Loucy (cell line): ENCODE data around the gene TOR1AIP1.
"Not testable (repeated sequence)": the region's sequence is repeated elsewhere in the genome, so short reads cannot be mapped to it uniquely, and the experiment has no call there.

Experiments used
- H2AFZ ChIP-seq: fragments of 200-600 bp; sonication (generic); 2 replicates; pipeline ENCODE4 v1.6.0; 2016; ENCODE audit warnings: antibody characterized with exemption, mild to moderate bottlenecking, low read length, moderate library complexity
- H3F3A ChIP-seq: fragments of 200-600 bp; 2 replicates; pipeline ENCODE4 v1.6.0; 2016; ENCODE audit warnings: antibody characterized with exemption, low read depth, mild to moderate bottlenecking
- H3K27me3 ChIP-seq: fragments of 200-600 bp; sonication (generic); 2 replicates; pipeline ENCODE4 v1.6.1; 2014; ENCODE audit warnings: low read length, mild to moderate bottlenecking; ENCODE audit not compliant: insufficient read depth, poor library complexity, severe bottlenecking
- H3K36me3 ChIP-seq: fragments of 200-600 bp; sonication (generic); 2 replicates; pipeline ENCODE4 v1.6.1; 2016; ENCODE audit warnings: low read length; ENCODE audit not compliant: insufficient read depth
- H3K4me1 ChIP-seq: fragments of 200-600 bp; sonication (generic); 2 replicates; pipeline ENCODE4 v1.5.1; 2014; ENCODE audit warnings: low read length, mild to moderate bottlenecking; ENCODE audit not compliant: insufficient read depth, poor library complexity, severe bottlenecking
- H3K4me2 ChIP-seq: fragments of 200-600 bp; sonication (generic); 2 replicates; pipeline ENCODE4 v1.6.0; 2014; ENCODE audit warnings: antibody characterized with exemption, low read length, low read depth, mild to moderate bottlenecking; ENCODE audit not compliant: poor library complexity, severe bottlenecking
- H3K4me3 ChIP-seq: fragments of 200-600 bp; sonication (generic); 2 replicates; pipeline ENCODE4 v1.5.1; 2014; ENCODE audit warnings: low read length, mild to moderate bottlenecking, mixed read lengths; ENCODE audit not compliant: poor library complexity, severe bottlenecking
- H3K79me2 ChIP-seq: fragments of 200-600 bp; sonication (generic); 2 replicates; pipeline ENCODE4 v1.6.1; 2014; ENCODE audit warnings: low read length; ENCODE audit not compliant: insufficient read depth
- H3K9ac ChIP-seq: fragments of 200-600 bp; sonication (generic); 2 replicates; pipeline ENCODE4 v1.6.0; 2014; ENCODE audit warnings: mild to moderate bottlenecking, low read depth, low read length, moderate library complexity; ENCODE audit not compliant: poor library complexity, severe bottlenecking
- H3K9me2 ChIP-seq: fragments of 200-600 bp; sonication (generic); replicated peaks from 2 replicates; pipeline ENCODE4 v1.6.1; 2016; ENCODE audit warnings: low read depth, low read length, mixed read lengths
- H3K9me3 ChIP-seq: fragments of 200-600 bp; sonication (generic); 2 replicates; pipeline ENCODE4 v1.6.1; 2014; ENCODE audit warnings: mild to moderate bottlenecking, antibody characterized with exemption, low read length, low read depth; ENCODE audit not compliant: insufficient read depth
- H4K20me1 ChIP-seq: fragments of 200-600 bp; sonication (generic); 2 replicates; pipeline ENCODE4 v1.6.0; 2014; ENCODE audit warnings: antibody characterized with exemption, low read length, mild to moderate bottlenecking; ENCODE audit not compliant: insufficient read depth, poor library complexity, severe bottlenecking
- EZH2phosphoT487 ChIP-seq: fragments of 200-600 bp; IDR thresholded peaks from 2 replicates; pipeline ENCODE4 v1.6.1; 2018; ENCODE audit warnings: antibody characterized with exemption, mild to moderate bottlenecking, moderate library complexity, borderline replicate concordance
- TF ChIP-seq, protein P1 (sequence below): fragments of 200-600 bp; sonication (generic); conservative IDR thresholded peaks from 2 replicates; pipeline ENCODE4 v1.5.1; 2014; ENCODE audit warnings: mild to moderate bottlenecking, antibody characterized with exemption, low read length

Gene TOR1AIP1

DNA sequence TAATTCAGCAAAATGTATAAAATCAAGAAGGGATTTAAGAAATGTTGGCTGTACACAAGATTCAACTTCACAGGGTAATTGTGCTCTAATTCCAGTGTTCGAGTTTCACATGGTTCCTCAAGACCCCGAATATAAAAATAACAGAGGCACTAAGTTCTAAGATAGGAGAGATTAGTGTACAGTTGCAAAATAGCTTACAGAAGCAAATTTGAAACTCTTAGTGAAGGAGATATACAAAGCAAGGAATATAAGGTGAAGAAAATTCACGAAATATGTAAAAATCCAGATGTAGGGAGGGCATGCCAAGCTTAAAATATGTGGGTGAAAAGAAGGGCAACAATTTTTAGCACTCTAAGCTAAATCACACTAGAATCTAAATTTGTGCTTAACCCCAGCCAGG, 33.9 kb upstream of the TOR1AIP1 start:
- Histone ChIP-seq H3K9me2 (no peaks in the 10 kb centered on the region), H3K4me1 (no peaks in the 10 kb centered on the region), H3F3A (no peaks in the 10 kb centered on the region), H2AFZ (no peak overlapping the region), H3K79me2 (no peaks in the 10 kb centered on the region), H3K9me3 (no peaks in the 10 kb centered on the region), H4K20me1 (no peaks in the 10 kb centered on the region), H3K27me3 (no peaks in the 10 kb centered on the region), H3K9ac (no peak overlapping the region), H3K4me2 (no peak overlapping the region), H3K36me3 (peaks cover 25% of the 10 kb centered on the region; the same call in 1 of the 2 replicates), H3K4me3 (no peak overlapping the region)
- TF ChIP-seq, protein P1, sequence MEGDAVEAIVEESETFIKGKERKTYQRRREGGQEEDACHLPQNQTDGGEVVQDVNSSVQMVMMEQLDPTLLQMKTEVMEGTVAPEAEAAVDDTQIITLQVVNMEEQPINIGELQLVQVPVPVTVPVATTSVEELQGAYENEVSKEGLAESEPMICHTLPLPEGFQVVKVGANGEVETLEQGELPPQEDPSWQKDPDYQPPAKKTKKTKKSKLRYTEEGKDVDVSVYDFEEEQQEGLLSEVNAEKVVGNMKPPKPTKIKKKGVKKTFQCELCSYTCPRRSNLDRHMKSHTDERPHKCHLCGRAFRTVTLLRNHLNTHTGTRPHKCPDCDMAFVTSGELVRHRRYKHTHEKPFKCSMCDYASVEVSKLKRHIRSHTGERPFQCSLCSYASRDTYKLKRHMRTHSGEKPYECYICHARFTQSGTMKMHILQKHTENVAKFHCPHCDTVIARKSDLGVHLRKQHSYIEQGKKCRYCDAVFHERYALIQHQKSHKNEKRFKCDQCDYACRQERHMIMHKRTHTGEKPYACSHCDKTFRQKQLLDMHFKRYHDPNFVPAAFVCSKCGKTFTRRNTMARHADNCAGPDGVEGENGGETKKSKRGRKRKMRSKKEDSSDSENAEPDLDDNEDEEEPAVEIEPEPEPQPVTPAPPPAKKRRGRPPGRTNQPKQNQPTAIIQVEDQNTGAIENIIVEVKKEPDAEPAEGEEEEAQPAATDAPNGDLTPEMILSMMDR: no peak
- TF ChIP-seq EZH2phosphoT487: no peak

DNA sequence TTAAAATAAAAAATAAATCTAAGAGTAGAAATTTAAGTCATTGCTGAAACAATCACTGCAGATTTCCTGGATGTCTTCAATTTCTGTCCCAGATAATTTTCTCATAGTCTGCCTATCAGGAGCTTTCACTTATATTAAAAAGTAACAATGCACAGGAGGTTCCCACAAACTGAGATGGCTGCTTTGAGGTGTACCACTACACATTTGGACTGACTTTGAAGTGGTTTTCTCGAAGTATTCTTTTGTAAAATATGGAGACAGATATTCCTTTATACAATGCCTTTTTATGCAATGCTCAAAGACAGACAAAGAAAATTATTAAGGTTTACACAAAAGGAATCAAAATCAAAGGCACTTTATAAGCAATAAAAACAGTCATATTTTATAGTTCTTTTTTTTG, 29.0 kb upstream of the TOR1AIP1 start:
- H3K4me3 ChIP-seq: no peak overlapping the region
- H4K20me1 ChIP-seq: no peaks in the 10 kb centered on the region
- H3K27me3 ChIP-seq: no peaks in the 10 kb centered on the region
- H3K79me2 ChIP-seq: no peaks in the 10 kb centered on the region
- H3K4me2 ChIP-seq: no peak overlapping the region
- H3K9me2 ChIP-seq: no peaks in the 10 kb centered on the region
- H3K9me3 ChIP-seq: no peaks in the 10 kb centered on the region
- no peak overlapping the region for H3K9ac ChIP-seq
- no peaks in the 10 kb centered on the region for H3F3A ChIP-seq
- H2AFZ ChIP-seq: no peak overlapping the region
- TF ChIP-seq EZH2phosphoT487: no peak
- TF ChIP-seq, protein P1: no peak
- no peaks in the 10 kb centered on the region for H3K4me1 ChIP-seq
- peaks cover 11% of the 10 kb centered on the region; the same call in 1 of the 2 replicates for H3K36me3 ChIP-seq

DNA sequence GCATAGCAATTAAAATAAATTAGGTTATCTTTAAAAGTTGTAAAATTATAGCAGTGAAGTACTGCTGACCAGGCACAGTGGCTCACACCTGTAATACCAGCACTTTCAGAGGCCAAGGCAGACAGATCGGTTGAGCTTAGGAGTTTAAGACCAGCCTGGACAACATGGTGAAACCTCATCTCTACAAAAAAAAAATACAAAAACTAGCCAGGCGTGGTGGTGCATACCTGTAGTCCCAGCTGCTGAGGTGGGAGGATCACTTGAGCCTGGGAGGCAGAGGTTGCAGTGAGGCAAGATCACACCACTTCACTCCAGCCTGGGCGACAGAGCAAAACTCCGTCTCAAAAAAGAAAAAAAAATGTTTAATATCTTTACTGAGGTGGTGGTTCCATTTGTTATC, 26.3 kb upstream of the TOR1AIP1 start:
- H3K9me3 ChIP-seq, H3K9ac ChIP-seq, H3K27me3 ChIP-seq, H2AFZ ChIP-seq, H3K4me3 ChIP-seq, H3K36me3 ChIP-seq, H3K4me2 ChIP-seq, H4K20me1 ChIP-seq, H3K9me2 ChIP-seq, H3K4me1 ChIP-seq, H3K79me2 ChIP-seq, H3F3A ChIP-seq: not testable (repeated sequence)

DNA sequence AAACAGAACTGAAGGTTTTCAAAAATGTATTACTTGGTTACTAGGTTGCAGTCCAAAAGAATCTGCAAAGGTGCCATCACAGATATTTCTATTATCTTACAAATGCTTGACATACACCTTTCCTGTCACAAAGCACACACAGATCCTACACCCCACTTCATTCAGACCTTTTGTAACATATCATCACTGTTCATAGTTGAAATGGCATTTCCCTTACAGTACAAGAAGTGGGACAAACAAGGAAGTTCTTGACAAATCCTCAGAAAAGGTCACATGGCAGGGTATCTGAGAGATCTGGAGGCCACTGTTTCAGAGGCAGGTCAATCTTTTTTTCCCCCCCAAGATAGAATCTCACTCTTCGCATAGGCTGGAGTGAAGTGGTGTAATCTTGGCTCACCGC, 25.8 kb upstream of the TOR1AIP1 start:
- TF ChIP-seq, protein P1: no peak
- TF ChIP-seq EZH2phosphoT487: no peak

More for the DNA sequence above, 25.8 kb upstream of the TOR1AIP1 start:
- Histone ChIP-seq H3K9me2 (no peaks in the 10 kb centered on the region), H3K9ac (no peak overlapping the region), H3K27me3 (no peaks in the 10 kb centered on the region), H3K36me3 (no peaks in the 10 kb centered on the region), H3F3A (no peaks in the 10 kb centered on the region), H2AFZ (no peak overlapping the region), H3K79me2 (no peaks in the 10 kb centered on the region), H3K4me3 (no peak overlapping the region), H3K9me3 (no peaks in the 10 kb centered on the region), H4K20me1 (no peaks in the 10 kb centered on the region), H3K4me2 (no peak overlapping the region), H3K4me1 (no peaks in the 10 kb centered on the region)
